HG03066 (cell line): ENCODE measurements around the gene NEU3.

Experiments
- ATAC-seq: cut with Tn5 transposase; IDR thresholded peaks from one replicate; pipeline ENCODE4 v1.9.1; 2021; ENCODE audit warnings: low read depth; ENCODE audit not compliant: unreplicated experiment

NEU3 gene

DNA sequence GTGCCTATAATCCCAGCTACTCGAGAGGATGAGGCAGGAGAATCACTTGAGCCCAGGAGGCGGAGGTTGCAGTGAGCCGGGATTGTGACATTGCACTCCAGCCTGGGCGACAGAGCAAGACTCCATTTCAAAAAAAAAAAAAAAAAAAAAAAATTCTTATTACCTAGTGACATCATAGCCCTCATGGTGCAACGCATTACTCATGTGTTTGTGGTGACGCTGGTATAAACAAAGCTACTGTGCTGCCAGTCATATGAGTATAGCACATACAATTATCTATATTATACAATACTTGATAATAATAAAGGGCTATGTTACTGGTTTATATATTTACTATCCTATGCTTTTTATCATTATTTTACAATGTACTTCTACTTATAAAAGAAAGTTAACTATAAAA lies 66.8 kb downstream of the NEU3 start:
- no peak for ATAC-seq

DNA sequence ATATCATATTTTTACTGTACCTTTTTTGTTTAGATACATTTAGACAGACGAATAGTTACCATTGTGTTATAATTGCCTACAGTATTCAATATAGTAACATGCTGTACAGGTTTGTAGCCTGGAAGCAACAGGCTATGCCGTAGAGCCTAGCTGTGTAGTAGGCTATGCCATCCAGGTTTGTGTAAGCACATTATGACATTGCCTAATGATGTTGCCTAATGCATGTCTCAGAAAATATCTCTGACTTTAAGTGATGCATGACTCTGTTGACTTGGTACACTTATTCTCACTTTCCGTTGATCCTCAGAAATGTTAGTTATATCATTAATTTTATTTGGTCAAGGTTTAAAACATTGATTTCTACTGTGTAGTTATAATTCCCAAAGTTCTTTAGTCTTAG lies 68.1 kb downstream of the NEU3 start:
- no peak for ATAC-seq

GRCh38 chr11:75059299-75059698 lies 70.6 kb downstream of the NEU3 start:
- no peak for ATAC-seq

DNA sequence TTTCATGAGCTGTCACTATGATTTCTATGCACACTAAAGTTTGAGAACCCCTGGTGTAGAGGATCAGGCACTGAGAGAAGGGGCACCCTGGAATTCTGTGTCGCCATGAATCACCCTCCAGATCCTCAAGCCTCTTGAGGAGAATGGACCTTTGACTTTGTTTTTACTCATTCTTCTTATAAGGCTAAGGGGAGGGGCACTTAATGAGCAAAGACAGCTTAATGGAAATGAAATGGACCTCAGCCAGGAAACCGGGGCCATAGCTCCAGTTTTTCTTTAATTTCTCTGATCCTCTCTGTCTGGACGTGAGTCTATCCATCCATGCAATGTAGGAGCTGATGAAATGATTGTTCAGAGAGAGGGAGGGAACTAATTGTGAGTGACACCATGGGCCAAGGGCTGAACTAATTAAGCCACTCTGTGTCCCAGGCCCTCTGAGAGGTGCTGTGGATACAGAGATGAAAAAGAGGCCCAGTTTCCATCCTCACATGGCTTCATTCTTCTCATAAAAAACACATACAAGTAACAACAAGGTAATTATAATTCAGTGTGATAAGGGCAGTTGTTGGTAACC lies 75.1 kb downstream of the NEU3 start:
- ATAC-seq, result no peak

- no peak for ATAC-seq
Observed at GRCh38 chr11:75066061-75066460, 77.3 kb downstream of the NEU3 start.
